ENCODE measurements around the gene PIKFYVE.

The PIKFYVE gene

DNA sequence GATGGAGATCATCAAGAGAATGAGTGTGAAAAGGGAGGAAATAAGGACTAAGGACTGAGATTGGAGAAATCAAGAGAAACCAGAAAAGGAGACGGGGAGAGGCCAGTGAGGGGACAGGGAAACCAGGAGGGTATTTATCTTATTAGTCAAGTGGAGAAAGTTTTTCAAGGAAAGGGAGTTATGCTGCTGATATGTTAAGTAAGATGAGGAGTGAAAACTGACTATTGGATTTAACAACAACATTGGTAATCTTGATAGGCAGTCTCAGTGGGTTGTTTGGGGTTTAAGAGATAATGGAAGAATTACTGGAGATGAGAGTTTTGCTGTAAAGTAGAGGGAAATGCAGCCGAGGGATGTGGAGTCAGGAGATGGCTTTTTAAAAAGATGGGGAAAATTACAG is 30.6 kb downstream of the PIKFYVE start:
- no peak for TF ChIP-seq MAX (IDR thresholded peaks at IDR 0.05)
- no peak for TF ChIP-seq ZBTB7A (IDR thresholded peaks at IDR 0.05; ENCODE audit: low read depth)
- no peak for TF ChIP-seq TAF1 (IDR thresholded peaks at IDR 0.05; ENCODE audit: low read depth)
- TF ChIP-seq TCF12 (IDR thresholded peaks at IDR 0.05; ENCODE audit: low read depth), result no peak
- TF ChIP-seq CREB1 (IDR thresholded peaks at IDR 0.05; ENCODE audit: low read depth), result no peak
- TF ChIP-seq, protein P1, sequence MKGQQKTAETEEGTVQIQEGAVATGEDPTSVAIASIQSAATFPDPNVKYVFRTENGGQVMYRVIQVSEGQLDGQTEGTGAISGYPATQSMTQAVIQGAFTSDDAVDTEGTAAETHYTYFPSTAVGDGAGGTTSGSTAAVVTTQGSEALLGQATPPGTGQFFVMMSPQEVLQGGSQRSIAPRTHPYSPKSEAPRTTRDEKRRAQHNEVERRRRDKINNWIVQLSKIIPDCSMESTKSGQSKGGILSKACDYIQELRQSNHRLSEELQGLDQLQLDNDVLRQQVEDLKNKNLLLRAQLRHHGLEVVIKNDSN (IDR thresholded peaks at IDR 0.05), result no peak
- no peak for TF ChIP-seq EP300 (IDR thresholded peaks at IDR 0.05; ENCODE audit: borderline replicate concordance)
- TF ChIP-seq, protein P2, sequence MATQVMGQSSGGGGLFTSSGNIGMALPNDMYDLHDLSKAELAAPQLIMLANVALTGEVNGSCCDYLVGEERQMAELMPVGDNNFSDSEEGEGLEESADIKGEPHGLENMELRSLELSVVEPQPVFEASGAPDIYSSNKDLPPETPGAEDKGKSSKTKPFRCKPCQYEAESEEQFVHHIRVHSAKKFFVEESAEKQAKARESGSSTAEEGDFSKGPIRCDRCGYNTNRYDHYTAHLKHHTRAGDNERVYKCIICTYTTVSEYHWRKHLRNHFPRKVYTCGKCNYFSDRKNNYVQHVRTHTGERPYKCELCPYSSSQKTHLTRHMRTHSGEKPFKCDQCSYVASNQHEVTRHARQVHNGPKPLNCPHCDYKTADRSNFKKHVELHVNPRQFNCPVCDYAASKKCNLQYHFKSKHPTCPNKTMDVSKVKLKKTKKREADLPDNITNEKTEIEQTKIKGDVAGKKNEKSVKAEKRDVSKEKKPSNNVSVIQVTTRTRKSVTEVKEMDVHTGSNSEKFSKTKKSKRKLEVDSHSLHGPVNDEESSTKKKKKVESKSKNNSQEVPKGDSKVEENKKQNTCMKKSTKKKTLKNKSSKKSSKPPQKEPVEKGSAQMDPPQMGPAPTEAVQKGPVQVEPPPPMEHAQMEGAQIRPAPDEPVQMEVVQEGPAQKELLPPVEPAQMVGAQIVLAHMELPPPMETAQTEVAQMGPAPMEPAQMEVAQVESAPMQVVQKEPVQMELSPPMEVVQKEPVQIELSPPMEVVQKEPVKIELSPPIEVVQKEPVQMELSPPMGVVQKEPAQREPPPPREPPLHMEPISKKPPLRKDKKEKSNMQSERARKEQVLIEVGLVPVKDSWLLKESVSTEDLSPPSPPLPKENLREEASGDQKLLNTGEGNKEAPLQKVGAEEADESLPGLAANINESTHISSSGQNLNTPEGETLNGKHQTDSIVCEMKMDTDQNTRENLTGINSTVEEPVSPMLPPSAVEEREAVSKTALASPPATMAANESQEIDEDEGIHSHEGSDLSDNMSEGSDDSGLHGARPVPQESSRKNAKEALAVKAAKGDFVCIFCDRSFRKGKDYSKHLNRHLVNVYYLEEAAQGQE (IDR thresholded peaks at IDR 0.05; ENCODE audit: low read depth), result no peak
- no peak for TF ChIP-seq YY1 (IDR thresholded peaks at IDR 0.05; ENCODE audit: low read depth)
- TF ChIP-seq TEAD4 (IDR thresholded peaks at IDR 0.05), result no peak
- no peak for TF ChIP-seq CEBPB (IDR thresholded peaks at IDR 0.05)

DNA sequence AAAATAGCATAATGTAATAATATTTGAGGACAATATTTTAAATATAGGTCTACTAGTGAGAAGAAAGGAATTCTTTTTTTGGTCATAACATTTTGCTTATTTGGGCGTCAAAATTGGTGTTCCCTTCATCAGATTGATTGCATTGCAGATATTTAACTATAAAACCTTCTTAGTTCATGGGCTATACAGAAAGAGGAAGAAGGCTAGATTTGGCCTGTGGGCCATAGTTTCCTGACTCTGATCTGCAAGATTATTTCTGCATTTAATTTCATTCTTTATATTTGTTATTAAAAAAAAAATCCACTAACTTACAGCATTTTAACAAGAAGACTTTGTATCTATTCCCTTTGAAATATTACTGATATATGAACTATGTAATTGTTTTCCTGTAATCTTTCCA is 31.9 kb downstream of the PIKFYVE start:
- TF ChIP-seq FOXM1 (IDR thresholded peaks at IDR 0.05; ENCODE audit: borderline replicate concordance, low read depth) (no peak), TCF12 (IDR thresholded peaks at IDR 0.05; ENCODE audit: low read depth) (no peak), ZBTB7A (IDR thresholded peaks at IDR 0.05; ENCODE audit: low read depth) (no peak), CEBPB (IDR thresholded peaks at IDR 0.05) (no peak), RAD21 (IDR thresholded peaks at IDR 0.05; ENCODE audit: low read depth) (no peak), NFIC (IDR thresholded peaks at IDR 0.05) (no peak)
- TF ChIP-seq, protein P1 (IDR thresholded peaks at IDR 0.05), result no peak

DNA sequence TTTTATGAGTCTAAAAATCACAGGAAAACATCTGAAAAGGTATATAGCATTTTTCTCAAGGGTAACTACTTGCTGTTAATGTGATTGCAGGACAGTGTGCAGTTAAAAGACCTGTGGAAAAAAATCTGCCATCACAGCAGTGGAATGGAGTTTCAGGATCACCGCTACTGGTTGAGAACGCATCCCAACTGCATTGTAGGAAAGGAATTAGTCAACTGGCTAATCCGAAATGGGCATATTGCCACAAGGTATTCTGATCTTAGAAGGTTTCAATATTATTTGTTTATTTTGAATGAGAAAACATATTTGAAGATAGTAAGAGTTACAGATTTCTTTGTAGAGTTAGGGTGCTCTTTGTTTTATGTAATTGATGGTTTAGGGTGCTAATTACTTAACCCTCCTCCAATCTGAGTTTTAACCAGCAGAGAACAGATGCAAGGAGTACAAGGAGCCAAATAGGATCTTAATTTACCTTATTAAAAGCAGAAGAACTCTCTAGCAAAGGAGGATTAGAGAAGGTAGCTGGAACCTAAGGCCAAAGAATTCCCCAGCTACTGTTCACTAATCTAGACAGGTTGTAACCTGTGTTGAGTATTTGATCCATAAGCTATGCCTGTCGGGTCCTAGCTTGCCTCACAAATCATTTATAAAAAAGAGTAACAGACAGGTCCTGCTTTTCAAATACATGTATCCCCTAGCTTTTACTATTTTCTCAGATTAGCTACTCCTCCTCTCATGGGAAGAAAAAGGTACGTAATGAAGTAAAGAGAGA is 35.0 kb downstream of the PIKFYVE start:
- TF ChIP-seq, protein P2 (IDR thresholded peaks at IDR 0.05; ENCODE audit: low read depth), result no peak
- TF ChIP-seq RAD21 (IDR thresholded peaks at IDR 0.05; ENCODE audit: low read depth), result no peak

DNA sequence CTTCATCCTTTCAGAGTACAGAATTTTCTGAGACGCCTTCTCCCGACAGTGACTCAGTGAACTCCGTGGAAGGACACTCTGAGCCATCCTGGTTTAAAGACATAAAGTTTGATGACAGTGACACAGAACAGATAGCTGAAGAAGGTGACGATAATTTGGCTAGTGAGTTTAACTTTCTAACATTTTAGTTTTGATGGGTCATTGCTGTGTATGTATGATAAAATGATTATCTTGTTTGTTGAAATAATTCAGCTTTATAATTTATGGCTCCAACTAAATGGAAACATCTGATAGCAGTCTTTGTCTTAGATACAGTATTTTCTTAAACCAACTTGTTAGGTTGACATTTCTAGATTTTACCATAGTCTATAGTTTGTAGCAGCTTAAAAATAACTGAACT is 38.1 kb downstream of the PIKFYVE start:
- TF ChIP-seq NFIC (IDR thresholded peaks at IDR 0.05), result no peak
- TF ChIP-seq MAX (IDR thresholded peaks at IDR 0.05), result no peak
- TF ChIP-seq YY1 (IDR thresholded peaks at IDR 0.05; ENCODE audit: low read depth), result no peak
- TF ChIP-seq RAD21 (IDR thresholded peaks at IDR 0.05; ENCODE audit: low read depth), result no peak
- TF ChIP-seq TEAD4 (IDR thresholded peaks at IDR 0.05), result no peak
- TF ChIP-seq, protein P2 (IDR thresholded peaks at IDR 0.05; ENCODE audit: low read depth), result no peak
- TF ChIP-seq CREB1 (IDR thresholded peaks at IDR 0.05; ENCODE audit: low read depth), result no peak

GRCh38 chr2:208304695-208305094 is 38.6 kb downstream of the PIKFYVE start:
- TF ChIP-seq NFIC (IDR thresholded peaks at IDR 0.05) (no peak), MAX (IDR thresholded peaks at IDR 0.05) (no peak), EP300 (IDR thresholded peaks at IDR 0.05; ENCODE audit: borderline replicate concordance) (no peak), RAD21 (IDR thresholded peaks at IDR 0.05; ENCODE audit: low read depth) (no peak), TAF1 (IDR thresholded peaks at IDR 0.05; ENCODE audit: low read depth) (no peak), TCF12 (IDR thresholded peaks at IDR 0.05; ENCODE audit: low read depth) (no peak), YY1 (IDR thresholded peaks at IDR 0.05; ENCODE audit: low read depth) (no peak), CREB1 (IDR thresholded peaks at IDR 0.05; ENCODE audit: low read depth) (no peak), FOXM1 (IDR thresholded peaks at IDR 0.05; ENCODE audit: borderline replicate concordance, low read depth) (no peak), ZBTB7A (IDR thresholded peaks at IDR 0.05; ENCODE audit: low read depth) (no peak), TEAD4 (IDR thresholded peaks at IDR 0.05) (no peak), EGR1 (IDR thresholded peaks at IDR 0.05) (no peak), CEBPB (IDR thresholded peaks at IDR 0.05) (no peak)
- TF ChIP-seq, protein P1 (IDR thresholded peaks at IDR 0.05), result no peak
- TF ChIP-seq, protein P2 (IDR thresholded peaks at IDR 0.05; ENCODE audit: low read depth), result no peak

Measured in Ishikawa (cell line).